Gastroesophageal sphincter (tissue), 4 donors: ENCODE measurements around the gene ANKS1B. TPM values are rescaled to one million over a fixed set of nuclear protein-coding genes. Genes with fewer than 3 reads are reported as not detected.

ENCODE experiments used
- ATAC-seq: fragments of 150-250 bp; one replicate; pipeline ENCODE4 v1.9.1; 2016; ENCODE audit warnings: mild to moderate bottlenecking, moderate library complexity
- H3K27ac ChIP-seq, 4 donors: fragments of 200-600 bp; sonication (generic) in 3 of 4; 1 replicate in 3 of 4; 2 replicates in 1 of 4; pipeline ENCODE4 v1.5.1; 2016 to 2019
- H3K27me3 ChIP-seq: fragments of 200-600 bp; sonication (generic); one replicate; pipeline ENCODE4 v1.5.1; 2019
- H3K36me3 ChIP-seq, 2 donors: fragments of 200-600 bp; sonication (generic); one replicate each; pipeline ENCODE4 v1.5.1; 2019; ENCODE audit warnings: control low read depth in 1 of 2
- H3K4me1 ChIP-seq, 3 donors: fragments of 200-600 bp; sonication (generic); 1 replicate in 2 of 3; 2 replicates in 1 of 3; pipeline ENCODE4 v1.5.1; 2016 to 2019; ENCODE audit warnings: control low read depth in 2 of 3
- H3K4me3 ChIP-seq, 2 donors: fragments of 200-600 bp; sonication (generic); one replicate each; pipeline ENCODE4 v1.5.1; 2019; ENCODE audit warnings: mild to moderate bottlenecking in 1 of 2, moderate library complexity in 1 of 2
- H3K9me3 ChIP-seq, 3 donors: fragments of 200-600 bp; sonication (generic); one replicate each; pipeline ENCODE4 v1.5.1; 2017 to 2019; ENCODE audit warnings: control low read depth in 2 of 3
- CTCF ChIP-seq, 4 experiments: fragments of 200-600 bp in 2 of 4; fragments of 450-650 bp in 2 of 4; sonication (generic) in 1 of 4; IDR thresholded peaks; one replicate each; pipeline ENCODE4 v1.5.1; 2017 to 2019; ENCODE audit warnings: antibody characterized with exemption in 4 of 4, mild to moderate bottlenecking in 2 of 4, moderate library complexity in 2 of 4
- EP300 ChIP-seq: sonication (generic); formaldehyde crosslinking; IDR thresholded peaks from one replicate; pipeline ENCODE4 v1.6.1; 2017; ENCODE audit warnings: antibody characterized with exemption, mild to moderate bottlenecking
- POLR2A ChIP-seq, 2 donors: fragments of 450-650 bp; IDR thresholded peaks; one replicate each; pipeline ENCODE4 v1.6.1; 2017; ENCODE audit warnings: antibody characterized with exemption in 2 of 2, mild to moderate bottlenecking in 2 of 2, moderate library complexity in 1 of 2
- POLR2AphosphoS5 ChIP-seq: sonication (generic); formaldehyde crosslinking; IDR thresholded peaks from one replicate; pipeline ENCODE4 v1.6.1; 2017; ENCODE audit warnings: antibody characterized with exemption
- WGBS, 2 donors: methylation state at CpG; one replicate each; pipeline ENCODE4 v1.1.5; 2018; ENCODE audit warnings: low coverage in 1 of 2; 5-methylcytosine and 5-hydroxymethylcytosine counted together
- total RNA-seq, 4 donors: library from RNA; depleted of rRNA; stranded (reverse); fragments of >200 nt; gene quantifications; one replicate each; pipeline ENCODE4 v1.1.0, GENCODE V29; 2016

The ANKS1B gene
- total RNA-seq, 4 donors from 2014 or later = 9.9 to 31.1 (median 21.4) TPM

- Histone ChIP-seq H3K36me3 (no peaks in the 10 kb centered on the region), H3K27ac (no peak overlapping the region), H3K9me3 (peaks cover 0 to 12% (median 0%) of the 10 kb centered on the region in 3 donors), H3K4me1 (peaks cover 0 to 14% (median 0%) of the 10 kb centered on the region in 3 donors), H3K27me3 (no peaks in the 10 kb centered on the region), H3K4me3 (no peak overlapping the region)
- TF ChIP-seq POLR2A (IDR thresholded peaks at IDR 0.05) = no peak
- TF ChIP-seq EP300 = no peak
- no peak for TF ChIP-seq POLR2AphosphoS5
- TF ChIP-seq CTCF (IDR thresholded peaks at IDR 0.05) = no peak
- no peak for ATAC-seq
- WGBS, 2 donors = 70 to 77% methylated on average over 2 of the region's 2 CpGs
Measured at GRCh38 chr12:99975321-99975720, 9.4 kb downstream of the ANKS1B start.

DNA sequence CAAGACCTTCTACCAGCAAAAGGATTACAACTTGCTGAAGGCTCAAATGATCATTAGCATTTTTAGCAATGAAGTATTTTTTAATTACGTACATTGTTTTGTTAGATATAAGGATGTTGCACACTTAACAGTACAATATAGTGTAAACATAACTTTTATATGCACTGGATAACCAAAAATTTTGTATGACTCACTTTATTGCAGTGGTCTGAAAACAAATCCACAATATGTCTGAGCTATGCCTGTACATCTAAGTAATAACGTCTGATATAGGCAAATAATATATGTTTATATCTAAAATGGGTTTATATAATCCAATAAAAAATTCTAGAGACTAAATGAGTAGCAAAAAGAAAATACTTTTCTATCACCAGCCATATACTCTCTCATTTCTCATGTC is 10.6 kb downstream of the ANKS1B start:
- no peak overlapping the region for H3K27ac ChIP-seq
- no peak overlapping the region for H3K4me3 ChIP-seq
- H3K27me3 ChIP-seq = no peaks in the 10 kb centered on the region
- TF ChIP-seq POLR2AphosphoS5 (no peak), POLR2A (IDR thresholded peaks at IDR 0.05) (no peak), EP300 (no peak), CTCF (IDR thresholded peaks at IDR 0.05) (no peak)
- H3K9me3 ChIP-seq = peaks cover 0 to 12% (median 0%) of the 10 kb centered on the region in 3 donors
- H3K4me1 ChIP-seq = peaks cover 0 to 14% (median 0%) of the 10 kb centered on the region in 3 donors
- H3K36me3 ChIP-seq = no peaks in the 10 kb centered on the region
- ATAC-seq = no peak
- WGBS, 2 donors = 86 to 93% methylated on average over 2 of the region's 2 CpGs

DNA sequence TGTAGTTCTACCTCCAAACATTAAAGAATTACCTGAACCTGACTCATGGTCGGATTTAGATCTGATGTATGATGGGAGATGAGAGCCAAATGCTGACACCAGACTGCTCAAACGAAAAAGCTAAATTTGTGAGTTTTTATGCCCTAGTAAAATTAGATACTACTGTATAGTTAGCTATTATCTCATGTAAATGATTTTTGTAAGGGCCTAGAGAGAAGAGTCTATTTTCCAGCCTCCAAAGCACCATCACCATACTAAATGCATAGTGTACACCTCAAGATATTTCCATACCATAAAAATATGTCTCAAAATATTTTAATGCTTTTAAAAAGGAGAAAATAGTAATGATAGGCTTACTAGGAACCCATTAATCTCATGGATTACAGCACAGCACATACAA is 18.3 kb downstream of the ANKS1B start:
- Histone ChIP-seq H3K4me3 (no peak overlapping the region), H3K36me3 (no peaks in the 10 kb centered on the region), H3K9me3 (no peaks in the 10 kb centered on the region), H3K27ac (no peak overlapping the region), H3K4me1 (peaks cover 0 to 8% (median 0%) of the 10 kb centered on the region in 3 donors), H3K27me3 (no peaks in the 10 kb centered on the region)
- TF ChIP-seq POLR2AphosphoS5 = no peak
- TF ChIP-seq POLR2A (IDR thresholded peaks at IDR 0.05) = no peak
- TF ChIP-seq EP300 = no peak
- no peak for TF ChIP-seq CTCF (IDR thresholded peaks at IDR 0.05)
- no peak for ATAC-seq
- 71 to 84% methylated on average over 2 of the region's 2 CpGs for WGBS, 2 donors

- no peaks in the 10 kb centered on the region for H3K9me3 ChIP-seq
- no peak for ATAC-seq
- WGBS, 2 donors = 53 to 86% methylated on average over 2 to 3 of the region's 3 CpGs
- no peaks in the 10 kb centered on the region for H3K36me3 ChIP-seq
- TF ChIP-seq POLR2A (IDR thresholded peaks at IDR 0.05) (no peak), EP300 (no peak), POLR2AphosphoS5 (no peak), CTCF (IDR thresholded peaks at IDR 0.05) (no peak)
- H3K27me3 ChIP-seq = no peaks in the 10 kb centered on the region
- no peak overlapping the region for H3K27ac ChIP-seq
- no peak overlapping the region for H3K4me3 ChIP-seq
- peaks cover 0 to 6% (median 0%) of the 10 kb centered on the region in 3 donors for H3K4me1 ChIP-seq
Measured at GRCh38 chr12:99960311-99960710, 24.4 kb downstream of the ANKS1B start.

GRCh38 chr12:99959549-99960170 is 25.1 kb downstream of the ANKS1B start:
- WGBS, 2 donors = 25 to 36% methylated on average over 3 to 4 of the region's 4 CpGs
- H3K27me3 ChIP-seq = no peaks in the 10 kb centered on the region
- no peak for TF ChIP-seq POLR2AphosphoS5
- no peak for TF ChIP-seq CTCF (IDR thresholded peaks at IDR 0.05)
- no peak for TF ChIP-seq EP300
- TF ChIP-seq POLR2A (IDR thresholded peaks at IDR 0.05) = no peak
- no peak overlapping the region for H3K4me3 ChIP-seq
- no peak overlapping the region for H3K27ac ChIP-seq
- no peaks in the 10 kb centered on the region for H3K36me3 ChIP-seq
- peaks cover 0 to 6% (median 0%) of the 10 kb centered on the region in 3 donors for H3K4me1 ChIP-seq
- H3K9me3 ChIP-seq = no peaks in the 10 kb centered on the region
- no peak for ATAC-seq
